SK-MEL-5 (cell line): ENCODE data around the gene NR2E1. TPM values are rescaled to one million over a fixed set of nuclear protein-coding genes. Genes with fewer than 3 reads are reported as not detected.

Experiments used
- DNase-seq: peaks from one replicate; pipeline ENCODE4 v3.0.0-alpha.2; 2016; ENCODE audit warnings: low read depth, low spot score
- in situ Hi-C: cut with HindIII; loops from 2 replicates; pipeline ENCODE4 v1.10.0; 2016; ENCODE audit warnings: low sequenced_read_pairs, high pct_unique_total_duplicates, low pct_unique_long_range_greater_than_20kb
- total RNA-seq: library from RNA; depleted of rRNA; stranded (reverse); fragments of >200 nt; shearing (Covaris generic); gene quantifications from 2 replicates; pipeline ENCODE4 v1.2.3, GENCODE V29; 2014

Gene NR2E1
- total RNA-seq, 1 experiment from 2014 or later: 0.18 TPM

DNA sequence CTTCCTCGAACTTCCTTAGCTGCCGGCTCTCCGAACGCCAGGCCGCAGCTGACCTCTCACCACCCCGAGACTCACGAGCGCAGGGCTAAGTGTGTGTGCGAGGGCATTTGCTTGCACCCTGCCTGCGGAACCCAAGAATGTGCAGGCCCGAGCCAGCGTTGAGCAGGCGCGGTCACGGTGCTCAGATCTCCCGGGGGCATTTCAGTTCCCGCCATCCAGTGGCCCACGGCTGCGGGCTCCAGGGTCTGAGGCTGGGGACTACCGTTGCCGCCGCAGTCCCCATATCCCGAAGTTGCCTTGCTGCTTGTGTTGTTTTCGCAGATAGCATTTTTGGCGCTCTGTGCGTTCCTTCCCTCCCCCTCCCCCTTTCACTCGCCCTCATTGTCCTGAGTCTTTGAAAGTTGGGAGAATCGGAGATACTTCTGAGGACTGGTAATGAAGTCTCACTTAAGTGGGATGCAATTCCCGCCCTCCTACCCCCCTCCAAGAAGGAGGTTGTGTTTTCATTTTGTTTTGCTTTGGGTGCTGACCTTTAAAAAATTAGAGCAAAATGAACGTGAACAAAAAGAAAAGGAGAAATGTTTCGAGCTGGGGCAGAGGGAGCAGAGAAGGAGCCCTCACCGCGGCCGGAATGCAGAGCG, 1.7 kb downstream of the NR2E1 start:
- DNase-seq: no peak
- in situ Hi-C loops: no loop called here

GRCh38 chr6:108168090-108168463, 2.3 kb downstream of the NR2E1 start:
- no peak for DNase-seq
- in situ Hi-C loops: no loop called here

GRCh38 chr6:108168501-108169463, 3.0 kb downstream of the NR2E1 start:
- DNase-seq: no peak

DNA sequence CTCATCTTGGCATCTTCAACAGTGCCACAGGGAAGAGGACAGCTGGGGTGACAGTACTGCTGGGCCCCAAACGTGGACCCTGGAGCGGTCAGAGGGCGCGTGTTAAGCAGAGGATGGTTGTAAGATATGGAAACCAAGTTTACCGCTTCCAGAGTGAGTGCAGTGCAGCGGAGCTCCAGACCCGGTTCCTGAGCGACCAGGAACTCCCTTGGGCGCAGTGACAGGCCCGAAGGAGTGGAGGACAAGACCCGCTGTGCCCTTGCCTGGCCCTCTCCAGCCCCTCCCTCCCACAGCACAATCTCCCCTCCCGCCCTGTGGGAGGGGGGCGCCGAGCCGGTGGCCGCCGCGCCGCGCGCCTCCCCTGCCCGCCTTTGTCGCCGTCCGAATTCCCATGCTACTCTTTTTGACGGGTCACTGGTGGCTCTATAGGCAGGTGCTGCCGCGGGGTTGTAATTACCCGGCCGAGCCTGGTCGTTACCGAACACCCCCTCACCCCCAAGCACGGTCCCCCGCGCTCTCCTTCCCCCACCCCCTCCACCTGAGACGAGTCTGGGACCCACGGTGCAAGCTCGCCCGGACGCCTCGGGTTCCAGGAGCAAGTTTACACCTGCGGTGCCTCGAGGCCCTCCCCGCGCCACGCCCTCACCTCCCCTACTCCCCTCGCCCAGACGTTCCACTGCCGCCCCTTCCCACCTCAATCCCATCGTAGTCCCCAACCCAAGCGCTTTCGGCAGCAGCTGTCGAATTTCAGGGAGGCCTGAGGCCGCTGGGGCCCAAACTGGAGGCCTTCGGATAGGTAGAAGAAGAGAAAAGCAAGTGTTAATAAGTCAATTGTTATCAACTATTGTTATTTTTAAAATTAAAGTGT, 3.9 kb downstream of the NR2E1 start:
- DNase-seq: no peak
- in situ Hi-C loops: no loop called here

More at GRCh38 chr6:108168501-108169463, 3.0 kb downstream of the NR2E1 start:
- in situ Hi-C loops: no loop called here

- in situ Hi-C loops: no loop called here
- no peak for DNase-seq
These were observed 4.8 kb downstream of the NR2E1 start for GRCh38 chr6:108170332-108171290.

DNA sequence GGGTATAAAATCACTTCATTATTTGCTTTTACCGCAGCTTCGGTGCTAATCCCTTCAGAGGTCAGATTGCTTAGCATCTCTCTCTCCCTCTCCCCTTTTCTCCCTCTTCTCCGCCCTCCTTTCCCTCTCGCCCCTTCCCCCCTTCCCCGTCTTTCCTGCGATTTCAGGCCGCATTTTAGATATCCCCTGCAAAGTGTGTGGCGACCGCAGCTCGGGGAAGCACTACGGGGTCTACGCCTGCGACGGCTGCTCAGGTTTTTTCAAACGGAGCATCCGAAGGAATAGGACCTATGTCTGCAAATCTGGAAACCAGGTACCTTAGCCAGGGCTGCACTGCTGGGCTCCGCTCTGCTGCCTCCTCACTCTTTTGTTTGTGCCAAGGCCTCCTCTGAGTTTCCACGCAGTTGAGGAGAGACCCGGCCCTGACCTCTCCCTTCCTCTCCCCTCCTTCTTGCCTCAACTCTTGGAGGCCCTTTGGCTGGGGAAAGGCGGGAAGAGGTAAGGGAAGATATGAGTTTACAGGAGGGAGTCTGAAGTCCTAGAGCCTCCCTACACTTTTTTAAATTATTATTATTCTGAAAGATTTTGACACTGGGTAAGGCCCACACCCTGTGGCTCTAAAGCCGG, 5.6 kb downstream of the NR2E1 start:
- DNase-seq: no peak
- in situ Hi-C loops: no loop called here

DNA sequence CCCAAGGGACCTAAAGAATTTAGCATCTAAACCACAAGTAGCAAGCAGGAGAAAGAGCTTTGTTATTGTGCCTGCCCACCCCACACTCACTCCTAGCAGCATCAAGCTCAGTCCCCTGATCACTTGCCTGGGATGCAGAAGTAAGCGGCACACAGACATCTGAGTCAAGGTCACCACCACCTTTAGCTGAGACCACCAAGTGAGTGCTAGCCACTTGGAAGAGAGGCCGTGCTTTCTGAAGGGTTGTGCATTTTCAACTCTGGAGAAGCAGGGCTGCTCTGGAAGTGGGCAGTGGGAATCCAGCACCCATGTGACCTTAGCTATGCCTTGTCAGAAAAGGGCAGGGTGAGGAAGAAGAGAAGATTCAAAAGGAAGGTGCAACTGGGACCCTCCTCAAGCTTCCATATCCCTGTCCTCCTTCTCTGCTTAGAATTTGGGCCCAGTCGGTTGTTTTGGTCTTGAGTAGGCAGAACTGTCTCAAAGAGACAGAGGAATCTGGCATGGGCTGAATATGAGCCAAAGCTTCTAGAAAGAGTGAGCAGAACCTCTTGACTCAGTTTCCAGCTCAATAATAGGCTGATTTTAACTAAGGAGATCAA, 6.2 kb downstream of the NR2E1 start:
- in situ Hi-C loops: no loop called here

GRCh38 chr6:108174371-108175175, 8.8 kb downstream of the NR2E1 start:
- no peak for DNase-seq
- in situ Hi-C loops: no loop called here

More for the DNA sequence above, 6.2 kb downstream of the NR2E1 start:
- DNase-seq: no peak

GRCh38 chr6:108175176-108175591, 9.4 kb downstream of the NR2E1 start:
- in situ Hi-C loops: no loop called here
- no peak for DNase-seq

GRCh38 chr6:108175592-108176279, 9.9 kb downstream of the NR2E1 start:
- DNase-seq: no peak
- in situ Hi-C loops: no loop called here

GRCh38 chr6:108176281-108177089, 10.7 kb downstream of the NR2E1 start:
- in situ Hi-C loops: no loop called here
- no peak for DNase-seq

- in situ Hi-C loops: no loop called here
These were observed 13.9 kb downstream of the NR2E1 start for GRCh38 chr6:108179741-108180140.

GRCh38 chr6:108180266-108180665, 14.4 kb downstream of the NR2E1 start:
- in situ Hi-C loops: no loop called here
- DNase-seq: no peak

More at GRCh38 chr6:108179741-108180140, 13.9 kb downstream of the NR2E1 start:
- DNase-seq: no peak

GRCh38 chr6:108180776-108181175, 15.0 kb downstream of the NR2E1 start:
- in situ Hi-C loops: no loop called here
- DNase-seq: no peak
